Neural progenitor cell (in vitro differentiated cells): ENCODE results near the gene TDP2. TPM values are rescaled to one million over a fixed set of nuclear protein-coding genes. Genes with fewer than 3 reads are reported as not detected.

Source experiments
- DNase-seq: peaks from one replicate; pipeline ENCODE4 v3.0.0-alpha.2; 2016; ENCODE audit warnings: low spot score
- H2AFZ ChIP-seq: fragments of 200-600 bp; sonication (generic); replicated peaks from 2 replicates; pipeline ENCODE4 v1.6.1; 2016; ENCODE audit warnings: antibody characterized with exemption
- H3F3A ChIP-seq: fragments of 200-600 bp; sonication (generic); 2 replicates; pipeline ENCODE4 v1.6.1; 2016; ENCODE audit warnings: antibody characterized with exemption, low read depth
- H3K27ac ChIP-seq: fragments of 200-600 bp; sonication (generic); 2 replicates; pipeline ENCODE4 v1.5.1; 2016; ENCODE audit warnings: mild to moderate bottlenecking
- H3K27me3 ChIP-seq: fragments of 200-600 bp; sonication (generic); 2 replicates; pipeline ENCODE4 v1.6.1; 2016; ENCODE audit warnings: mild to moderate bottlenecking, moderate library complexity
- H3K36me3 ChIP-seq: fragments of 200-600 bp; sonication (generic); 2 replicates; pipeline ENCODE4 v1.5.1; 2016
- H3K4me1 ChIP-seq: fragments of 200-600 bp; sonication (generic); 2 replicates; pipeline ENCODE4 v1.6.1; 2016; ENCODE audit warnings: mixed run types
- H3K4me2 ChIP-seq: fragments of 200-600 bp; sonication (generic); 2 replicates; pipeline ENCODE4 v1.6.1; 2016
- H3K4me3 ChIP-seq: fragments of 200-600 bp; sonication (generic); 2 replicates; pipeline ENCODE4 v1.5.1; 2016
- H3K79me2 ChIP-seq: fragments of 200-600 bp; sonication (generic); 2 replicates; pipeline ENCODE4 v1.6.1; 2016; ENCODE audit warnings: low read depth
- H3K9ac ChIP-seq: fragments of 200-600 bp; sonication (generic); 2 replicates; pipeline ENCODE4 v1.6.1; 2016
- H3K9me3 ChIP-seq: fragments of 200-600 bp; sonication (generic); 2 replicates; pipeline ENCODE4 v1.5.1; 2016; ENCODE audit warnings: low read depth
- H4K20me1 ChIP-seq: fragments of 200-600 bp; sonication (generic); 2 replicates; pipeline ENCODE4 v1.6.1; 2016; ENCODE audit warnings: low read depth
- H3K27ac Mint-ChIP-seq: 3 replicates; pipeline ENCODE4 v1.8.0; 2021; ENCODE audit warnings: mixed read lengths
- H3K27me3 Mint-ChIP-seq: 2 replicates; pipeline ENCODE4 v1.8.0; 2022; ENCODE audit warnings: low read depth, mild to moderate bottlenecking, inconsistent platforms, moderate library complexity, mixed read lengths; ENCODE audit not compliant: insufficient read depth
- H3K36me3 Mint-ChIP-seq: 3 replicates; pipeline ENCODE4 v1.8.0; 2021; ENCODE audit warnings: mixed read lengths
- H3K4me1 Mint-ChIP-seq: 3 replicates; pipeline ENCODE4 v1.8.0; 2021; ENCODE audit warnings: mixed read lengths
- H3K4me3 Mint-ChIP-seq: 3 replicates; pipeline ENCODE4 v1.8.0; 2021; ENCODE audit warnings: mild to moderate bottlenecking, moderate library complexity, mixed read lengths
- H3K9me3 Mint-ChIP-seq: 3 replicates; pipeline ENCODE4 v1.8.0; 2020; ENCODE audit warnings: mixed read lengths
- EZH2 ChIP-seq: fragments of 200-600 bp; sonication (generic); IDR thresholded peaks from 2 replicates; pipeline ENCODE4 v1.6.1; 2017; ENCODE audit warnings: antibody characterized with exemption, mild to moderate bottlenecking, moderate library complexity
- EZH2phosphoT487 ChIP-seq: fragments of 200-600 bp; sonication (generic); IDR thresholded peaks from 2 replicates; pipeline ENCODE4 v1.6.1; 2017; ENCODE audit warnings: antibody characterized with exemption
- total RNA-seq: library from RNA; depleted of rRNA; stranded (reverse); fragments of >200 nt; gene quantifications from 2 replicates; pipeline ENCODE4 v1.2.3, GENCODE V29; 2015; ENCODE audit warnings: low replicate concordance
- TF ChIP-seq, protein P1 (sequence below): fragments of 200-600 bp; sonication (generic); IDR thresholded peaks from 2 replicates; pipeline ENCODE4 v1.5.1; 2017; ENCODE audit warnings: antibody characterized with exemption, mild to moderate bottlenecking

Gene TDP2
- total RNA-seq, 1 donor from 2014 or later: 49.9 TPM

DNA sequence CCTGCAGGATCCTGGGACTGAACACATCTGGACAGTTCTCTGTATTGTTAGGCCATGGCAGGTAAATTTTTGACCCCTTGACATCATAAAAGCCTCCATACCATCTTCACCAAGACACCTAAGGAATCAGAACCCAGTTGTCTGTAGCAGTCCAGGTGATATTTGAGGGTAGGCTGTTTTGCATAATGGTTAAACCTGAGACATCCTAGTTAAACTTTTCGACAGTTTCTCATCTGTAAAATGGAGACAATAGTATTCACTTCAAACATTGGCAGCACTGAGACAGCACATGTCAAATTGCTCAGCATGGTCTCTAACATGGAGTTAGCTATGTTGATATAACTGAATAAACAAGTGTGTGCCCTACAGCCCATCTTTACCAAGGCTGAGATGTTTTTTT is 27.5 kb upstream of the TDP2 start:
- Histone ChIP-seq H3K27ac (no peak overlapping the region), H3K4me1 (no peaks in the 10 kb centered on the region), H3K4me3 (no peak overlapping the region), H3F3A (no peaks in the 10 kb centered on the region), H3K36me3 (no peaks in the 10 kb centered on the region), H3K9ac (no peak overlapping the region), H3K9me3 (no peaks in the 10 kb centered on the region), H4K20me1 (no peaks in the 10 kb centered on the region), H3K4me2 (no peak overlapping the region), H3K27me3 (no peaks in the 10 kb centered on the region), H3K79me2 (no peaks in the 10 kb centered on the region), H2AFZ (no peak overlapping the region)
- no peak for DNase-seq
- H3K36me3 Mint-ChIP-seq: peaks cover 3% of the 10 kb centered on the region
- H3K9me3 Mint-ChIP-seq: no peaks in the 10 kb centered on the region
- TF ChIP-seq EZH2phosphoT487 (no peak), EZH2 (no peak)
- TF ChIP-seq, protein P1, sequence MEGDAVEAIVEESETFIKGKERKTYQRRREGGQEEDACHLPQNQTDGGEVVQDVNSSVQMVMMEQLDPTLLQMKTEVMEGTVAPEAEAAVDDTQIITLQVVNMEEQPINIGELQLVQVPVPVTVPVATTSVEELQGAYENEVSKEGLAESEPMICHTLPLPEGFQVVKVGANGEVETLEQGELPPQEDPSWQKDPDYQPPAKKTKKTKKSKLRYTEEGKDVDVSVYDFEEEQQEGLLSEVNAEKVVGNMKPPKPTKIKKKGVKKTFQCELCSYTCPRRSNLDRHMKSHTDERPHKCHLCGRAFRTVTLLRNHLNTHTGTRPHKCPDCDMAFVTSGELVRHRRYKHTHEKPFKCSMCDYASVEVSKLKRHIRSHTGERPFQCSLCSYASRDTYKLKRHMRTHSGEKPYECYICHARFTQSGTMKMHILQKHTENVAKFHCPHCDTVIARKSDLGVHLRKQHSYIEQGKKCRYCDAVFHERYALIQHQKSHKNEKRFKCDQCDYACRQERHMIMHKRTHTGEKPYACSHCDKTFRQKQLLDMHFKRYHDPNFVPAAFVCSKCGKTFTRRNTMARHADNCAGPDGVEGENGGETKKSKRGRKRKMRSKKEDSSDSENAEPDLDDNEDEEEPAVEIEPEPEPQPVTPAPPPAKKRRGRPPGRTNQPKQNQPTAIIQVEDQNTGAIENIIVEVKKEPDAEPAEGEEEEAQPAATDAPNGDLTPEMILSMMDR: no peak
- no peak overlapping the region for H3K4me3 Mint-ChIP-seq
- H3K4me1 Mint-ChIP-seq: no peaks in the 10 kb centered on the region
- H3K27me3 Mint-ChIP-seq: no peaks in the 10 kb centered on the region
- H3K27ac Mint-ChIP-seq: no peak overlapping the region

DNA sequence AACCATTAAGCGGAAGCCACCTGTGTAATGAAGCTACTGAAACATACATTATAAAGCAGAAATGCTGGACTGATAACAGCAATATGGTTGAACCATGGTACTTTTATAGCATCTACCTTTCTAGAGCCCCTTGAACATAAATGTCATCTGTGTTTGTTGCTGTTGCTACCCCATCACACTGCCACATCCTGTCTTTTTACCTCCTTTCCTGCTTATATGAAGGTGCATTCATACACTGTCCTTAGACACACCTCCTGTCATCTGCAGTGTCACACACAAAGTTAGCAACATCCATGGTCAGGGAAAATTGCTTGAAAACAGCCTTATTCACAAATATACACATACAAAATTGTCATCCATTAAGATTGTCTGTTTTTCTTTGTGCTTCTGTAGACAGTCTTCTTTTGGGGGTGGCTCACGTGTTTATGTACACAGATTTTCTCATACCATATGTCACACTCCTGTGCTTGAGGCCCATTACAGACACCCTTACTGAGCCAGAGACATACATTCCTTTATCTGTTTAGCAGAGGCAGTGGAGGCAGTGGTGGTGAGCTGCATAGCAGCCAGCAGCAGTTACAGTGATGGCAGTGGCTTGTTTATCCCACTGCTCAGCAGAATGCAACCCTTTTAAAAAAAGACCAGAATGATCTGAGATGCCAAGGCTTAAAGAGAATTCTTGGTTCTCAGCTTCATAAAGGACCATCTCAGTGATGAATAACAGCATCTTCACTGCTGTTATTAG is 26.3 kb upstream of the TDP2 start:
- Histone ChIP-seq H3K27ac (no peak overlapping the region), H3K27me3 (no peaks in the 10 kb centered on the region), H3K4me3 (no peak overlapping the region), H3K4me1 (no peaks in the 10 kb centered on the region), H2AFZ (no peak overlapping the region), H3K9ac (no peak overlapping the region), H3K36me3 (no peaks in the 10 kb centered on the region), H3K9me3 (no peaks in the 10 kb centered on the region), H3K4me2 (no peak overlapping the region), H4K20me1 (no peaks in the 10 kb centered on the region), H3K79me2 (no peaks in the 10 kb centered on the region), H3F3A (no peaks in the 10 kb centered on the region)
- H3K27ac Mint-ChIP-seq: no peak overlapping the region
- H3K36me3 Mint-ChIP-seq: no peaks in the 10 kb centered on the region
- no peaks in the 10 kb centered on the region for H3K27me3 Mint-ChIP-seq
- TF ChIP-seq EZH2 (no peak), EZH2phosphoT487 (no peak)
- TF ChIP-seq, protein P1: no peak
- no peaks in the 10 kb centered on the region for H3K9me3 Mint-ChIP-seq
- H3K4me1 Mint-ChIP-seq: no peaks in the 10 kb centered on the region
- no peak overlapping the region for H3K4me3 Mint-ChIP-seq
- DNase-seq: no peak

DNA sequence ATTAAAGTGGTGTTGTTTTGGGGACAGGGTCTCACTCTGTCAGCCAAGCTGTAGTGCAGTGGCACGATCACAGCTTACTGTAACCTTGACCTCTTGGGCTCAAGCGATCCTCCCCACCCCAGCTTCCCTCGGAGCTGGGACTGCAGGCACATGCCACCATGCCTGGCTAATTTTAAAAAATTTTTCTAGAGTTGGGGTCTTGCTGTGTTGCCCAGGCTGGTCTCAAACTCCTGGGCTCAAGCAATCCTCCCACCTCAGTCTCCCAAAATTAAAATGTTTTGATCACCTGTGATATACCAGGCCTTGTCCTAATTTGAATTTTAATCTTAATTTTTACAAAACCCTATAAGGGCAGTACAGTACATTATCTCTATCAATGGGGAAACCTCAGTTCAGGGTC is 25.7 kb upstream of the TDP2 start:
- no peaks in the 10 kb centered on the region for H4K20me1 ChIP-seq
- H3K27me3 ChIP-seq: no peaks in the 10 kb centered on the region
- no peaks in the 10 kb centered on the region for H3F3A ChIP-seq
- H2AFZ ChIP-seq: no peak overlapping the region
- Mint-ChIP-seq H3K4me3 (no peak overlapping the region), H3K36me3 (peaks cover under 1% of the 10 kb centered on the region), H3K9me3 (no peaks in the 10 kb centered on the region), H3K4me1 (no peaks in the 10 kb centered on the region), H3K27ac (no peak overlapping the region), H3K27me3 (no peaks in the 10 kb centered on the region)
- TF ChIP-seq, protein P1: no peak
- TF ChIP-seq EZH2phosphoT487 (no peak), EZH2 (no peak)
- H3K27ac ChIP-seq: no peak overlapping the region
- no peak overlapping the region for H3K4me2 ChIP-seq
- H3K36me3 ChIP-seq: no peaks in the 10 kb centered on the region
- no peaks in the 10 kb centered on the region for H3K9me3 ChIP-seq
- H3K9ac ChIP-seq: no peak overlapping the region
- no peak overlapping the region for H3K4me3 ChIP-seq
- no peaks in the 10 kb centered on the region for H3K79me2 ChIP-seq
- no peak for DNase-seq
- no peaks in the 10 kb centered on the region for H3K4me1 ChIP-seq
